Loucy (cell line): ENCODE data around the gene ADARB2.

Experiments
- H2AFZ ChIP-seq: fragments of 200-600 bp; sonication (generic); 2 replicates; pipeline ENCODE4 v1.6.0; 2016; ENCODE audit warnings: antibody characterized with exemption, mild to moderate bottlenecking, low read length, moderate library complexity
- H3F3A ChIP-seq: fragments of 200-600 bp; 2 replicates; pipeline ENCODE4 v1.6.0; 2016; ENCODE audit warnings: antibody characterized with exemption, low read depth, mild to moderate bottlenecking
- H3K27me3 ChIP-seq: fragments of 200-600 bp; sonication (generic); 2 replicates; pipeline ENCODE4 v1.6.1; 2014; ENCODE audit warnings: low read length, mild to moderate bottlenecking; ENCODE audit not compliant: insufficient read depth, poor library complexity, severe bottlenecking
- H3K36me3 ChIP-seq: fragments of 200-600 bp; sonication (generic); 2 replicates; pipeline ENCODE4 v1.6.1; 2016; ENCODE audit warnings: low read length; ENCODE audit not compliant: insufficient read depth
- H3K4me1 ChIP-seq: fragments of 200-600 bp; sonication (generic); 2 replicates; pipeline ENCODE4 v1.5.1; 2014; ENCODE audit warnings: low read length, mild to moderate bottlenecking; ENCODE audit not compliant: insufficient read depth, poor library complexity, severe bottlenecking
- H3K4me2 ChIP-seq: fragments of 200-600 bp; sonication (generic); 2 replicates; pipeline ENCODE4 v1.6.0; 2014; ENCODE audit warnings: antibody characterized with exemption, low read length, low read depth, mild to moderate bottlenecking; ENCODE audit not compliant: poor library complexity, severe bottlenecking
- H3K4me3 ChIP-seq: fragments of 200-600 bp; sonication (generic); 2 replicates; pipeline ENCODE4 v1.5.1; 2014; ENCODE audit warnings: low read length, mild to moderate bottlenecking, mixed read lengths; ENCODE audit not compliant: poor library complexity, severe bottlenecking
- H3K79me2 ChIP-seq: fragments of 200-600 bp; sonication (generic); 2 replicates; pipeline ENCODE4 v1.6.1; 2014; ENCODE audit warnings: low read length; ENCODE audit not compliant: insufficient read depth
- H3K9ac ChIP-seq: fragments of 200-600 bp; sonication (generic); 2 replicates; pipeline ENCODE4 v1.6.0; 2014; ENCODE audit warnings: mild to moderate bottlenecking, low read depth, low read length, moderate library complexity; ENCODE audit not compliant: poor library complexity, severe bottlenecking
- H3K9me2 ChIP-seq: fragments of 200-600 bp; sonication (generic); replicated peaks from 2 replicates; pipeline ENCODE4 v1.6.1; 2016; ENCODE audit warnings: low read depth, low read length, mixed read lengths
- H3K9me3 ChIP-seq: fragments of 200-600 bp; sonication (generic); 2 replicates; pipeline ENCODE4 v1.6.1; 2014; ENCODE audit warnings: mild to moderate bottlenecking, antibody characterized with exemption, low read length, low read depth; ENCODE audit not compliant: insufficient read depth
- H4K20me1 ChIP-seq: fragments of 200-600 bp; sonication (generic); 2 replicates; pipeline ENCODE4 v1.6.0; 2014; ENCODE audit warnings: antibody characterized with exemption, low read length, mild to moderate bottlenecking; ENCODE audit not compliant: insufficient read depth, poor library complexity, severe bottlenecking
- EZH2phosphoT487 ChIP-seq: fragments of 200-600 bp; IDR thresholded peaks from 2 replicates; pipeline ENCODE4 v1.6.1; 2018; ENCODE audit warnings: antibody characterized with exemption, mild to moderate bottlenecking, moderate library complexity, borderline replicate concordance
- TF ChIP-seq, protein P1 (sequence below): fragments of 200-600 bp; sonication (generic); conservative IDR thresholded peaks from 2 replicates; pipeline ENCODE4 v1.5.1; 2014; ENCODE audit warnings: mild to moderate bottlenecking, antibody characterized with exemption, low read length

Gene ADARB2

DNA sequence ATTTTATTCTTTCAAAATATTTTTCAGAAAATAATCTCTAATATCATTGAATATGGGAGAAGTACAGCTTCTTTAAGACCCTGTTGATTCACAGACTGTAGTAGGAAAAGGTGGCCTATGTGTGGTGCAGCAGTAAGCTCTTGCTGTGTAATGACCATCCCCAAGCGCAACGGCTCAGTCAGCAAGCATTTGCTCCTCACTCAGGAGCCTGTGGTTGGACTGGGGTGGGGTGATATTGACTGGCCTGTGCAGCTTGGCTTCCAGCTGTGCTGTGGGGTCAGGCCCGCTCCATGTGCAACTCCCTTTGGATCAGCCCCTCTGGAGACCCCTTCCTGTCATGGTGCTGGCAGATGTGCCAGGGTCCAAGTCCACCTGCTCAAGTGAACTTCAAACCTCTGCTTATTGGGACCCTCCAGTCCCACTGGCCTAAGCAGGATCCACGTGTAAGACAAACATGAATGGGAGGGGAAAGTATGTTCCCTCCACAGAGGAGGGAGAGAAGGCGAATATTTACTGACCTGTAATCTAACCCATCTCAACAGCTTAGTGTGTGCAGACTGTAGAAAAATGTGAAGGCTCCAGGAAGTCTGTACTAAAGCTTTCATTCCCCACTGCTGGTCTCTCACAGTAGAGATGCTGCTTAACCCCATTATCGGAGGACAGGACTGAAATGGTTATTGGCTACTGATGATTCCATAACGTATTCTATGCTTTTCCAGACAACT is 441.4 kb downstream of the ADARB2 start:
- no peak overlapping the region for H3K4me2 ChIP-seq
- no peak overlapping the region for H3K9ac ChIP-seq
- H3K36me3 ChIP-seq: no peaks in the 10 kb centered on the region
- TF ChIP-seq EZH2phosphoT487: no peak
- TF ChIP-seq, protein P1, sequence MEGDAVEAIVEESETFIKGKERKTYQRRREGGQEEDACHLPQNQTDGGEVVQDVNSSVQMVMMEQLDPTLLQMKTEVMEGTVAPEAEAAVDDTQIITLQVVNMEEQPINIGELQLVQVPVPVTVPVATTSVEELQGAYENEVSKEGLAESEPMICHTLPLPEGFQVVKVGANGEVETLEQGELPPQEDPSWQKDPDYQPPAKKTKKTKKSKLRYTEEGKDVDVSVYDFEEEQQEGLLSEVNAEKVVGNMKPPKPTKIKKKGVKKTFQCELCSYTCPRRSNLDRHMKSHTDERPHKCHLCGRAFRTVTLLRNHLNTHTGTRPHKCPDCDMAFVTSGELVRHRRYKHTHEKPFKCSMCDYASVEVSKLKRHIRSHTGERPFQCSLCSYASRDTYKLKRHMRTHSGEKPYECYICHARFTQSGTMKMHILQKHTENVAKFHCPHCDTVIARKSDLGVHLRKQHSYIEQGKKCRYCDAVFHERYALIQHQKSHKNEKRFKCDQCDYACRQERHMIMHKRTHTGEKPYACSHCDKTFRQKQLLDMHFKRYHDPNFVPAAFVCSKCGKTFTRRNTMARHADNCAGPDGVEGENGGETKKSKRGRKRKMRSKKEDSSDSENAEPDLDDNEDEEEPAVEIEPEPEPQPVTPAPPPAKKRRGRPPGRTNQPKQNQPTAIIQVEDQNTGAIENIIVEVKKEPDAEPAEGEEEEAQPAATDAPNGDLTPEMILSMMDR: no peak
- no peaks in the 10 kb centered on the region for H3K9me2 ChIP-seq
- no peaks in the 10 kb centered on the region for H3K9me3 ChIP-seq
- no peak overlapping the region for H3K4me3 ChIP-seq
- no peaks in the 10 kb centered on the region for H4K20me1 ChIP-seq
- H3K4me1 ChIP-seq: peaks cover 5% of the 10 kb centered on the region
- H3F3A ChIP-seq: no peaks in the 10 kb centered on the region
- H2AFZ ChIP-seq: no peak overlapping the region
- H3K27me3 ChIP-seq: no peaks in the 10 kb centered on the region
- no peaks in the 10 kb centered on the region for H3K79me2 ChIP-seq

DNA sequence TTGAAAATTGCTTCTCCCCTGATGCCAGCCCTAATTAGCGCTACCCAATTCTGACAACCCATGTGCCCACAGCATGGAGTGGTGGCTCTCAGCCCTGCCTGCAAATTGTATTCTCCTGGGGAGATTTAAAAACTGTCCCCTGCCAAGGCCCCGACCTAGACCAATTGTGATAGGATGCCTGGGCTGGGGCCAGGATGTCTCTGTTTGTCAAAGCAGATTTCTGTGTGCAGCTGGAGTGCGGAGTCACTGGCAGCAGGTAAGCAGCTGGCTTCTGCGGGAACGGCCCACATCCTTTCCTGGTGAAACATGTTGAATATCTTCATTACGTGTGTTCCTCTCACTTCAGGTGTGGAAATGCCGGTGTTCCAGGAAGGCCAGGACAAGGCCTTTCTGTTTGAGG is 442.6 kb downstream of the ADARB2 start:
- H3K79me2 ChIP-seq: no peaks in the 10 kb centered on the region
- no peaks in the 10 kb centered on the region for H3K9me2 ChIP-seq
- H4K20me1 ChIP-seq: no peaks in the 10 kb centered on the region
- TF ChIP-seq, protein P1: no peak
- no peak for TF ChIP-seq EZH2phosphoT487
- no peaks in the 10 kb centered on the region for H3K9me3 ChIP-seq
- no peaks in the 10 kb centered on the region for H3K27me3 ChIP-seq
- peaks cover 5% of the 10 kb centered on the region for H3K4me1 ChIP-seq
- no peak overlapping the region for H3K4me3 ChIP-seq
- no peak overlapping the region for H3K9ac ChIP-seq
- H2AFZ ChIP-seq: no peak overlapping the region
- no peaks in the 10 kb centered on the region for H3F3A ChIP-seq
- no peaks in the 10 kb centered on the region for H3K36me3 ChIP-seq
- H3K4me2 ChIP-seq: no peak overlapping the region

DNA sequence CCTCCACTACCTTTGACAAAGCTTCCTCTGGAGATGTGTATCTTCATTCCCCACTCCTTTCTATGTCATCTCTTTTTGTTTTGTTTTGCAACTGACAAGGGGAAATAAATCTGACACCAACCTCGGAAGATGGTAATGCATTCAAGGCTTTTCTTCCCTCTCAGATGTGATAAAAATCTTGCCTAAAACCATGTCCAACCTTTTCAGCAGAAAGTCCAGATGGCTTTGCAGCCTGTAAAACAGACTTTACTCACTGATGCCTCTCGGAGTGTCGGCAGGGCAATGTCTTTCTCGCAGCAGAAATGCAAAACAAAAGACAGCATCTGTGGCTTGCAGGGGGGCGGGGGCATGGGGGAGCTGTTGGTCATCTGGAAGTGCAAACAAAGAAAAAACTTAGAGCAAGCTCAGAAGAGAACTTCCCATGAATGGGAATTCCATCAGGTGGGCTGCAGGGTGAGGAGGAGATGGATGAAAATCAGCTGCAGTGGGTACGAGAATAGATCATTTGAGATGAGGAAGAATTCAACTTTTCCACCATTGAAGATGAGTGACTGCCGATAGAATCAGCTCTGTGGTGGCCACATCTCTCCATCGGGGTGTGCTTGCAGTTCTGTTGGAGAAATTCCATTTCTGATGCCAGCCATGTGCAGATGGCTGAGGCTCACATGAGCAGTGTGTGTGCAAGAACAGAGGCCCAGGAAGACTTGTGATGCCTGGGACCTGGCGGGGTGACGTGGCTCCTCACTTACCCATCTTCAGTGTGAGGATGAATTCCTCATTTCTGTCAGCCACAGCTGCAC is 443.5 kb downstream of the ADARB2 start:
- H4K20me1 ChIP-seq: no peaks in the 10 kb centered on the region
- no peak overlapping the region for H2AFZ ChIP-seq
- H3F3A ChIP-seq: no peaks in the 10 kb centered on the region
- no peak overlapping the region for H3K4me2 ChIP-seq
- H3K9ac ChIP-seq: no peak overlapping the region
- TF ChIP-seq, protein P1: no peak
- TF ChIP-seq EZH2phosphoT487: no peak
- H3K27me3 ChIP-seq: no peaks in the 10 kb centered on the region
- peaks cover 5% of the 10 kb centered on the region for H3K4me1 ChIP-seq
- H3K36me3 ChIP-seq: no peaks in the 10 kb centered on the region
- H3K9me2 ChIP-seq: no peaks in the 10 kb centered on the region
- H3K79me2 ChIP-seq: no peaks in the 10 kb centered on the region
- H3K9me3 ChIP-seq: no peaks in the 10 kb centered on the region
- no peak overlapping the region for H3K4me3 ChIP-seq
